HL-60 (cell line): ENCODE results near the gene SUSD4.

Source experiments
- DNase-seq, 2 experiments: peaks; one replicate each; pipeline ENCODE4 v3.0.0-alpha.2; 2010 to 2020; ENCODE audit warnings: low read depth in 1 of 2, low spot score in 1 of 2
- H3K27ac ChIP-seq: fragments of 250-450 bp; sonication (Bioruptor Pico); replicated peaks from 2 replicates; pipeline ENCODE4 v1.5.1; 2020; ENCODE audit warnings: mild to moderate bottlenecking, moderate library complexity
- H3K27me3 ChIP-seq: fragments of 250-450 bp; sonication (Bioruptor Pico); 2 replicates; pipeline ENCODE4 v1.5.1; 2021; ENCODE audit warnings: mild to moderate bottlenecking, moderate library complexity; ENCODE audit not compliant: insufficient read depth, poor library complexity, severe bottlenecking
- H3K4me3 ChIP-seq: replicated peaks from 2 replicates; pipeline ENCODE4 v1.5.1; 2011; ENCODE audit warnings: mild to moderate bottlenecking, control low read depth, low read length; ENCODE audit not compliant: insufficient read depth
- GABPA ChIP-seq: IDR thresholded peaks from 2 replicates; pipeline ENCODE4 v1.6.1; 2012; ENCODE audit warnings: low read depth
- POLR2AphosphoS5 ChIP-seq: IDR thresholded peaks from 2 replicates; pipeline ENCODE4 v1.6.1; 2012; ENCODE audit warnings: low read depth
- SPI1 ChIP-seq: IDR thresholded peaks from 2 replicates; pipeline ENCODE4 v1.6.1; 2012; ENCODE audit warnings: low read depth, mild to moderate bottlenecking, borderline replicate concordance
- TF ChIP-seq, protein P1 (sequence below): IDR thresholded peaks from 2 replicates; pipeline ENCODE4 v1.6.1; 2012; ENCODE audit warnings: low read depth; ENCODE audit not compliant: insufficient replicate concordance
- TF ChIP-seq, protein P2 (sequence below): IDR thresholded peaks from one replicate; pipeline ENCODE4 v1.5.1; 2011; ENCODE audit warnings: low read length, control low read depth, inconsistent platforms; ENCODE audit not compliant: insufficient read depth

The SUSD4 gene

DNA sequence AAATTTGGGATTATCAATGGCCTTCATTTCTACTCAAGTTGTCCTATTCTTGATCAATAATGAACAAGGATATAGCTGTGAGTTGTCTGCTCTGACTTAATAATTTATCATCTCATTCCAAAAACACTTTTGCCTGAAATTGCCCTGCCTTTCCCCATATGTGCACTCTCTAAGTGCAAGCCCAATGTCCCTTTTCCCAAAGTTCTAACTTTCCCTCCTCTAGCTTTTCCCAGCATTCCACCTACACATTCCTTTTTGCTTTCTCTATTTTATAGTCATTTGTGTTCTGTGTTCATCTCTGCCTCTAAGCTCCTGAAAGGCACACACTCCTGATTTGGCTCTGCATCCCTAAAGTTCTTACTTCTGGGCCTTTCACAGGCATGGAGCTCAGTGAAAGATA is 34.7 kb downstream of the SUSD4 start:
- Histone ChIP-seq H3K27ac (no peak overlapping the region), H3K27me3 (no peaks in the 10 kb centered on the region), H3K4me3 (no peak overlapping the region)
- TF ChIP-seq, protein P1, sequence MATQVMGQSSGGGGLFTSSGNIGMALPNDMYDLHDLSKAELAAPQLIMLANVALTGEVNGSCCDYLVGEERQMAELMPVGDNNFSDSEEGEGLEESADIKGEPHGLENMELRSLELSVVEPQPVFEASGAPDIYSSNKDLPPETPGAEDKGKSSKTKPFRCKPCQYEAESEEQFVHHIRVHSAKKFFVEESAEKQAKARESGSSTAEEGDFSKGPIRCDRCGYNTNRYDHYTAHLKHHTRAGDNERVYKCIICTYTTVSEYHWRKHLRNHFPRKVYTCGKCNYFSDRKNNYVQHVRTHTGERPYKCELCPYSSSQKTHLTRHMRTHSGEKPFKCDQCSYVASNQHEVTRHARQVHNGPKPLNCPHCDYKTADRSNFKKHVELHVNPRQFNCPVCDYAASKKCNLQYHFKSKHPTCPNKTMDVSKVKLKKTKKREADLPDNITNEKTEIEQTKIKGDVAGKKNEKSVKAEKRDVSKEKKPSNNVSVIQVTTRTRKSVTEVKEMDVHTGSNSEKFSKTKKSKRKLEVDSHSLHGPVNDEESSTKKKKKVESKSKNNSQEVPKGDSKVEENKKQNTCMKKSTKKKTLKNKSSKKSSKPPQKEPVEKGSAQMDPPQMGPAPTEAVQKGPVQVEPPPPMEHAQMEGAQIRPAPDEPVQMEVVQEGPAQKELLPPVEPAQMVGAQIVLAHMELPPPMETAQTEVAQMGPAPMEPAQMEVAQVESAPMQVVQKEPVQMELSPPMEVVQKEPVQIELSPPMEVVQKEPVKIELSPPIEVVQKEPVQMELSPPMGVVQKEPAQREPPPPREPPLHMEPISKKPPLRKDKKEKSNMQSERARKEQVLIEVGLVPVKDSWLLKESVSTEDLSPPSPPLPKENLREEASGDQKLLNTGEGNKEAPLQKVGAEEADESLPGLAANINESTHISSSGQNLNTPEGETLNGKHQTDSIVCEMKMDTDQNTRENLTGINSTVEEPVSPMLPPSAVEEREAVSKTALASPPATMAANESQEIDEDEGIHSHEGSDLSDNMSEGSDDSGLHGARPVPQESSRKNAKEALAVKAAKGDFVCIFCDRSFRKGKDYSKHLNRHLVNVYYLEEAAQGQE, result no peak
- TF ChIP-seq POLR2AphosphoS5 (no peak), SPI1 (no peak), GABPA (no peak)
- TF ChIP-seq, protein P2, sequence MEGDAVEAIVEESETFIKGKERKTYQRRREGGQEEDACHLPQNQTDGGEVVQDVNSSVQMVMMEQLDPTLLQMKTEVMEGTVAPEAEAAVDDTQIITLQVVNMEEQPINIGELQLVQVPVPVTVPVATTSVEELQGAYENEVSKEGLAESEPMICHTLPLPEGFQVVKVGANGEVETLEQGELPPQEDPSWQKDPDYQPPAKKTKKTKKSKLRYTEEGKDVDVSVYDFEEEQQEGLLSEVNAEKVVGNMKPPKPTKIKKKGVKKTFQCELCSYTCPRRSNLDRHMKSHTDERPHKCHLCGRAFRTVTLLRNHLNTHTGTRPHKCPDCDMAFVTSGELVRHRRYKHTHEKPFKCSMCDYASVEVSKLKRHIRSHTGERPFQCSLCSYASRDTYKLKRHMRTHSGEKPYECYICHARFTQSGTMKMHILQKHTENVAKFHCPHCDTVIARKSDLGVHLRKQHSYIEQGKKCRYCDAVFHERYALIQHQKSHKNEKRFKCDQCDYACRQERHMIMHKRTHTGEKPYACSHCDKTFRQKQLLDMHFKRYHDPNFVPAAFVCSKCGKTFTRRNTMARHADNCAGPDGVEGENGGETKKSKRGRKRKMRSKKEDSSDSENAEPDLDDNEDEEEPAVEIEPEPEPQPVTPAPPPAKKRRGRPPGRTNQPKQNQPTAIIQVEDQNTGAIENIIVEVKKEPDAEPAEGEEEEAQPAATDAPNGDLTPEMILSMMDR, result no peak
- no peak for DNase-seq

DNA sequence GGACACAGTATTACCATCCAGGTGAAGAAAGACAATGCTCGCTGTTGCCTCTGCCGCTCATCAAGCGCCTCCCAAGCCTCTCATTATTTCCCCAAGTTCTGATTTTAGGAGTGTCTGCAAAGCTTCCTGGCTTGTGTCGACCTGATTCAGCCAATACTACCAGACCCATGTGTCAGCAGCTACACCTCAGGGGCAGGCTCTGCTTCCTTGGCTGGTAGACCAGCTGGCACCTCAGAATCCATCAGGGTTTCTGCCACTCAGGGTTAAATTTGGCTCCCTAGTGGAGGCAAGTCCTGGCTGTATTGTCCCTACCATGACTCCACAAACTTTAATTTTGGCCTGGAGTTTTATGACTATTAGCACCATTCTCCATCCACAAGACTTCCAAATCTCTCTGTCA is 35.4 kb downstream of the SUSD4 start:
- DNase-seq, result no peak
- Histone ChIP-seq H3K4me3 (no peak overlapping the region), H3K27me3 (no peaks in the 10 kb centered on the region), H3K27ac (no peak overlapping the region)
- TF ChIP-seq POLR2AphosphoS5 (no peak), SPI1 (no peak), GABPA (no peak)
- TF ChIP-seq, protein P2, result no peak
- TF ChIP-seq, protein P1, result no peak

DNA sequence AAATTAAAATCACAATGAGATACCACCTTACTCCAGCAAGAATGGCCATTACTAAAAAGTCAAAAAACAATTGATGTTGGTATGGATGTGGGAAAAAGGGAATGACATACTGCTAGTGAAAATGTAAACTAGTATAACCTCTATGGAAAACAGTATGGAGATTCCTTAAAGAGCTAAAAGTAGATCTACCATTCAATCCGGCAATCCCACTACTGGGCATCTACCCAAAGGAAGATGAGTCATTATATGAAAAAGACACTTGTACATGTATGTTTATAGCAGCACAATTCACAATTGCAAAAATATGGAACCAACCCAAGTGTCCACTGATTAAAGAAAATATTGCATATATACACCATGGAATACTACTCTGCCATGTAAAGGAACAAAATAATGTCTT is 37.2 kb downstream of the SUSD4 start:
- DNase-seq, result no peak
- TF ChIP-seq, protein P1, result no peak
- TF ChIP-seq SPI1 (no peak), POLR2AphosphoS5 (no peak), GABPA (no peak)
- TF ChIP-seq, protein P2, result no peak

More for the DNA sequence above, 37.2 kb downstream of the SUSD4 start:
- H3K4me3 ChIP-seq, result no peak overlapping the region
- H3K27me3 ChIP-seq, result no peaks in the 10 kb centered on the region
- no peak overlapping the region for H3K27ac ChIP-seq
